ENCODE measurements around the gene SPEG. TPM values are rescaled to one million over a fixed set of nuclear protein-coding genes. Genes with fewer than 3 reads are reported as not detected.

SPEG gene
- 10 to 100 TPM in 2 of 3 donors, under 1 TPM in 1; 0.32 to 36.6 (median 21.0) TPM for total RNA-seq

GRCh38 chr2:219434718-219435525 lies at the start of gene SPEG:
SPEG (plus strand) TSS chr2:219434843; CDS start chr2:219434978, 135 bp downstream.
- Histone ChIP-seq H3K9me3 (no peaks in the 10 kb centered on the region), H3K4me1 (no peaks in the 10 kb centered on the region), H3K4me3 (peak within 1 kb of the TSS in 2 of 3 donors; percentile 16 to 56), H3K27me3 (peaks cover 0 to 17% of the 10 kb centered on the region in 2 donors), H3K36me3 (no peaks in the 10 kb centered on the region), H3K27ac (no peak within 1 kb of the TSS)
- no peak for DNase-seq (ENCODE audit: low spot score in 2 of 2)
- TF ChIP-seq POLR2AphosphoS5 (IDR thresholded peaks at IDR 0.05), result no peak
- TF ChIP-seq CTCF (IDR thresholded peaks at IDR 0.05), result no peak
- TF ChIP-seq POLR2A (IDR thresholded peaks at IDR 0.05), result no peak
- intact Hi-C loops (cut with DNase I; ENCODE audit: low total_unique reads), result no loop called here

- H3K36me3 ChIP-seq, result no peaks in the 10 kb centered on the region
- peak overlapping the region in 1 of 2 donors; percentile 30 for H3K27ac ChIP-seq
- no peaks in the 10 kb centered on the region for H3K9me3 ChIP-seq
- no peak for DNase-seq (ENCODE audit: low spot score in 2 of 2)
- TF ChIP-seq POLR2AphosphoS5 (IDR thresholded peaks at IDR 0.05), result no peak
- no peak for TF ChIP-seq CTCF (IDR thresholded peaks at IDR 0.05)
- no peak for TF ChIP-seq POLR2A (IDR thresholded peaks at IDR 0.05)
- intact Hi-C loops (cut with DNase I; ENCODE audit: low total_unique reads), result no loop called here
- no peak overlapping the region for H3K4me3 ChIP-seq
- peaks cover 0 to 6% of the 10 kb centered on the region in 2 donors for H3K4me1 ChIP-seq
- no peaks in the 10 kb centered on the region for H3K27me3 ChIP-seq
These were observed 49.8 kb upstream of the SPEG start for GRCh38 chr2:219384859-219385258.

GRCh38 chr2:219385958-219386520 lies 48.6 kb upstream of the SPEG start:
- H3K27ac ChIP-seq, result no peak overlapping the region
- intact Hi-C loops (cut with DNase I; ENCODE audit: low total_unique reads), result no loop called here
- no peak for TF ChIP-seq POLR2A (IDR thresholded peaks at IDR 0.05)
- TF ChIP-seq CTCF (IDR thresholded peaks at IDR 0.05), result no peak
- no peak for TF ChIP-seq POLR2AphosphoS5 (IDR thresholded peaks at IDR 0.05)
- H3K4me1 ChIP-seq, result peaks cover 0 to 6% of the 10 kb centered on the region in 2 donors
- H3K27me3 ChIP-seq, result no peaks in the 10 kb centered on the region
- H3K36me3 ChIP-seq, result no peaks in the 10 kb centered on the region
- no peak for DNase-seq (ENCODE audit: low spot score in 2 of 2)
- H3K9me3 ChIP-seq, result no peaks in the 10 kb centered on the region
- peak overlapping the region in 1 of 3 donors; percentile 84 for H3K4me3 ChIP-seq

GRCh38 chr2:219386532-219387280 lies 47.9 kb upstream of the SPEG start:
- Histone ChIP-seq H3K27me3 (no peaks in the 10 kb centered on the region), H3K4me1 (peaks cover 0 to 6% of the 10 kb centered on the region in 2 donors), H3K36me3 (no peaks in the 10 kb centered on the region), H3K9me3 (no peaks in the 10 kb centered on the region), H3K4me3 (peak overlapping the region; percentile 82 to 84 (median 82)), H3K27ac (peak overlapping the region; percentile 93 to 97)
- no peak for DNase-seq (ENCODE audit: low spot score in 2 of 2)
- intact Hi-C loops (cut with DNase I; ENCODE audit: low total_unique reads), result no loop called here
- no peak for TF ChIP-seq CTCF (IDR thresholded peaks at IDR 0.05)
- TF ChIP-seq POLR2A (IDR thresholded peaks at IDR 0.05), result no peak
- TF ChIP-seq POLR2AphosphoS5 (IDR thresholded peaks at IDR 0.05), result no peak
